Hepatocyte (in vitro differentiated cells): ENCODE data around the gene ENAH. TPM values are rescaled to one million over a fixed set of nuclear protein-coding genes. Genes with fewer than 3 reads are reported as not detected.

Experiments used
- DNase-seq: peaks from one replicate; pipeline ENCODE4 v3.0.0-alpha.2; 2016; ENCODE audit warnings: low spot score
- H2AFZ ChIP-seq: fragments of 200-600 bp; sonication (generic); 2 replicates; pipeline ENCODE4 v1.6.0; 2016; ENCODE audit warnings: antibody characterized with exemption, mild to moderate bottlenecking
- H3K27ac ChIP-seq: fragments of 200-600 bp; sonication (generic); 2 replicates; pipeline ENCODE4 v1.5.1; 2016; ENCODE audit warnings: mild to moderate bottlenecking
- H3K27me3 ChIP-seq: fragments of 200-600 bp; sonication (generic); 2 replicates; pipeline ENCODE4 v1.6.1; 2016
- H3K36me3 ChIP-seq: fragments of 200-600 bp; sonication (generic); replicated peaks from 2 replicates; pipeline ENCODE4 v1.5.1; 2016; ENCODE audit warnings: low read depth; ENCODE audit not compliant: insufficient read depth
- H3K4me1 ChIP-seq: fragments of 200-600 bp; sonication (generic); 2 replicates; pipeline ENCODE4 v1.5.1; 2016; ENCODE audit warnings: mild to moderate bottlenecking, moderate library complexity; ENCODE audit not compliant: insufficient read depth
- H3K4me2 ChIP-seq: fragments of 200-600 bp; sonication (generic); 2 replicates; pipeline ENCODE4 v1.6.0; 2016
- H3K4me3 ChIP-seq: fragments of 200-600 bp; sonication (generic); 2 replicates; pipeline ENCODE4 v1.5.1; 2016; ENCODE audit warnings: mild to moderate bottlenecking
- H3K79me2 ChIP-seq: fragments of 200-600 bp; sonication (generic); 2 replicates; pipeline ENCODE4 v1.6.0; 2017; ENCODE audit warnings: mild to moderate bottlenecking
- H3K9me2 ChIP-seq: fragments of 200-600 bp; sonication (generic); replicated peaks from 2 replicates; pipeline ENCODE4 v1.6.0; 2017; ENCODE audit warnings: mild to moderate bottlenecking; ENCODE audit not compliant: insufficient read depth
- H3K9me3 ChIP-seq: fragments of 200-600 bp; sonication (generic); 2 replicates; pipeline ENCODE4 v1.5.1; 2016; ENCODE audit warnings: low read depth, mild to moderate bottlenecking
- H4K20me1 ChIP-seq: fragments of 200-600 bp; sonication (generic); 2 replicates; pipeline ENCODE4 v1.6.0; 2016; ENCODE audit warnings: mild to moderate bottlenecking; ENCODE audit not compliant: insufficient read depth, poor library complexity, severe bottlenecking
- CTCF ChIP-seq: fragments of 200-600 bp; sonication (generic); IDR thresholded peaks from 2 replicates; pipeline ENCODE4 v1.5.1; 2016; ENCODE audit warnings: antibody characterized with exemption, mild to moderate bottlenecking; ENCODE audit not compliant: poor library complexity
- EZH2 ChIP-seq: fragments of 200-600 bp; sonication (generic); IDR thresholded peaks from 2 replicates; pipeline ENCODE4 v1.6.1; 2016; ENCODE audit warnings: antibody characterized with exemption, mild to moderate bottlenecking, borderline replicate concordance
- EZH2phosphoT487 ChIP-seq: fragments of 200-600 bp; sonication (generic); IDR thresholded peaks from one replicate; pipeline ENCODE4 v1.6.1; 2018; ENCODE audit warnings: antibody characterized with exemption, mild to moderate bottlenecking, low read depth, moderate library complexity; ENCODE audit not compliant: unreplicated experiment, severe bottlenecking
- WGBS: methylation state at CpG from one replicate; pipeline ENCODE4 v1.1.6; 2016; ENCODE audit warnings: low lambda C conversion rate; ENCODE audit errors: missing lambda C conversion rate; 5-methylcytosine and 5-hydroxymethylcytosine counted together
- polyA plus RNA-seq: library from polyadenylated mRNA; unstranded; fragments of >200 nt; fragmentation: Nextera tagmentation; extraction: Ambion mirVana; gene quantifications from 2 replicates; pipeline ENCODE4 v1.2.1, GENCODE V29; 2016
- total RNA-seq: library from RNA; depleted of rRNA; stranded (reverse); fragments of >200 nt; gene quantifications from 2 replicates; pipeline ENCODE4 v1.2.3, GENCODE V29; 2014

The ENAH gene
- total and polyA plus RNA-seq, 2 experiments from 2014 or later: 51.3 to 115 TPM

GRCh38 chr1:225651376-225651871, 1.5 kb downstream of the ENAH start:
- peaks cover 62% of the 10 kb centered on the region for H3K79me2 ChIP-seq
- 3% methylated on average over 8 of the region's 8 CpGs for WGBS
- DNase-seq: no peak

DNA sequence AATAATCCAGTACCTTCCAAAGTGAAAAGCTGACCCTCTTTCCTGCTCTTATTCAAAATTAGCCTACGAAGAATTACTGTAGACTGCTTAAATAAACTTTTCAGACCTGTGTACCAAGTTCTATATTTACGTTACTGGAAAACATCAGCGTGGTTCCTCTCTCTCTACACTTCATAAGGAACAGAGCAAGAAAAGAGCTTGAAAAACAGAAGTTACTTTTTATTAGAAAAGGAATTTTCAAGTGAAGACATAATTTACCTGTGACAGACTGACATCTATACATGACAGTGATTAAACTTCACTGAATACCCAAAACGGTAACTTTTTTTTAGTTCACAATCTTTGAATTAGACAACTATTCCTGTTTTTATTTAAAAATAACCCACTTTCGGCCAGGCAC, 2.7 kb downstream of the ENAH start:
- no peaks in the 10 kb centered on the region for H3K9me3 ChIP-seq
- H3K36me3 ChIP-seq: no peaks in the 10 kb centered on the region
- peaks cover 30% of the 10 kb centered on the region for H3K4me1 ChIP-seq
- no peak for TF ChIP-seq CTCF
- TF ChIP-seq EZH2phosphoT487: no peak
- no peak for TF ChIP-seq EZH2
- peaks cover 74% of the 10 kb centered on the region for H3K79me2 ChIP-seq
- 54% methylated on average over 5 of the region's 5 CpGs for WGBS
- H3K4me2 ChIP-seq: peak overlapping the region; percentile 82
- peaks cover 39% of the 10 kb centered on the region for H4K20me1 ChIP-seq
- H3K27ac ChIP-seq: peak overlapping the region; percentile 100
- no peak overlapping the region for H2AFZ ChIP-seq
- DNase-seq: no peak
- H3K4me3 ChIP-seq: peak overlapping the region; percentile 99
- no peaks in the 10 kb centered on the region for H3K27me3 ChIP-seq
- H3K9me2 ChIP-seq: no peaks in the 10 kb centered on the region

More at GRCh38 chr1:225651376-225651871, 1.5 kb downstream of the ENAH start:
- H3K27ac ChIP-seq: peak overlapping the region; percentile 100
- H3K27me3 ChIP-seq: no peaks in the 10 kb centered on the region
- peaks cover 36% of the 10 kb centered on the region for H3K4me1 ChIP-seq
- H3K36me3 ChIP-seq: no peaks in the 10 kb centered on the region
- no peak for TF ChIP-seq EZH2
- TF ChIP-seq EZH2phosphoT487: no peak
- no peaks in the 10 kb centered on the region for H3K9me3 ChIP-seq
- peak overlapping the region; percentile 99 for H3K4me3 ChIP-seq
- peaks cover 39% of the 10 kb centered on the region for H4K20me1 ChIP-seq
- H3K4me2 ChIP-seq: peak overlapping the region; percentile 82
- no peaks in the 10 kb centered on the region for H3K9me2 ChIP-seq
- no peak overlapping the region for H2AFZ ChIP-seq

- DNase-seq: no peak
- peaks cover 19% of the 10 kb centered on the region for H3K4me1 ChIP-seq
- no peak overlapping the region for H2AFZ ChIP-seq
- H3K4me3 ChIP-seq: no peak overlapping the region
- H4K20me1 ChIP-seq: peaks cover 48% of the 10 kb centered on the region
- 88% methylated on average over 6 of the region's 6 CpGs for WGBS
- H3K9me2 ChIP-seq: no peaks in the 10 kb centered on the region
- TF ChIP-seq CTCF: no peak
- TF ChIP-seq EZH2: no peak
- no peak for TF ChIP-seq EZH2phosphoT487
- peaks cover 100% of the 10 kb centered on the region for H3K79me2 ChIP-seq
- no peak overlapping the region for H3K4me2 ChIP-seq
- H3K27ac ChIP-seq: no peak overlapping the region
- no peaks in the 10 kb centered on the region for H3K27me3 ChIP-seq
- no peaks in the 10 kb centered on the region for H3K9me3 ChIP-seq
- H3K36me3 ChIP-seq: no peaks in the 10 kb centered on the region
These were observed 7.6 kb downstream of the ENAH start for GRCh38 chr1:225645194-225645895.

- H3K79me2 ChIP-seq: peaks cover 100% of the 10 kb centered on the region
- H2AFZ ChIP-seq: no peak overlapping the region
- no peaks in the 10 kb centered on the region for H3K9me2 ChIP-seq
- WGBS: 96% methylated on average over 1 of the region's 1 CpG
- no peaks in the 10 kb centered on the region for H3K36me3 ChIP-seq
- H3K4me3 ChIP-seq: no peak overlapping the region
- no peak overlapping the region for H3K27ac ChIP-seq
- peaks cover 42% of the 10 kb centered on the region for H4K20me1 ChIP-seq
- H3K27me3 ChIP-seq: no peaks in the 10 kb centered on the region
- no peak for DNase-seq
- no peak overlapping the region for H3K4me2 ChIP-seq
- no peak for TF ChIP-seq CTCF
- TF ChIP-seq EZH2: no peak
- no peak for TF ChIP-seq EZH2phosphoT487
- H3K9me3 ChIP-seq: no peaks in the 10 kb centered on the region
- peaks cover 16% of the 10 kb centered on the region for H3K4me1 ChIP-seq
These were observed 8.3 kb downstream of the ENAH start for GRCh38 chr1:225644666-225645065.
